Neuronal stem cell (in vitro differentiated cells): ENCODE measurements around the gene EN1.

ENCODE experiments used
- DNase-seq: peaks from one replicate; pipeline ENCODE4 v3.0.0-alpha.2; 2013; ENCODE audit warnings: low spot score
- H2AFZ ChIP-seq: one replicate; pipeline ENCODE4 v1.6.1; 2013; ENCODE audit warnings: mild to moderate bottlenecking, low read length, inconsistent platforms
- H2AK5ac ChIP-seq: 2 replicates; pipeline ENCODE4 v1.6.1; 2013; ENCODE audit warnings: low read depth, mild to moderate bottlenecking, inconsistent platforms, low read length, moderate library complexity, mixed read lengths
- H2BK120ac ChIP-seq: 2 replicates; pipeline ENCODE4 v1.6.1; 2013; ENCODE audit warnings: low read depth, mild to moderate bottlenecking, inconsistent platforms, low read length, moderate library complexity, mixed read lengths
- H2BK12ac ChIP-seq: one replicate; pipeline ENCODE4 v1.6.1; 2013; ENCODE audit warnings: low read length, inconsistent platforms
- H2BK15ac ChIP-seq: 2 replicates; pipeline ENCODE4 v1.6.1; 2013; ENCODE audit warnings: mild to moderate bottlenecking, low read length, inconsistent platforms, mixed read lengths
- H2BK5ac ChIP-seq: one replicate; pipeline ENCODE4 v1.6.1; 2013; ENCODE audit warnings: inconsistent platforms, mild to moderate bottlenecking, low read length, moderate library complexity
- H3K14ac ChIP-seq: one replicate; pipeline ENCODE4 v1.6.1; 2013; ENCODE audit warnings: low read length, inconsistent platforms
- H3K18ac ChIP-seq: 2 replicates; pipeline ENCODE4 v1.6.1; 2013; ENCODE audit warnings: low read length, inconsistent platforms
- H3K23ac ChIP-seq: 2 replicates; pipeline ENCODE4 v1.6.1; 2013; ENCODE audit warnings: low read depth, mild to moderate bottlenecking, mixed read lengths, low read length, inconsistent platforms; ENCODE audit not compliant: poor library complexity
- H3K27ac ChIP-seq: replicated peaks from 3 replicates; pipeline ENCODE4 v1.5.1; 2013; ENCODE audit warnings: low read length, inconsistent platforms
- H3K27me3 ChIP-seq, 3 experiments: 2 replicates each; pipeline ENCODE4 v1.6.1; 2013; ENCODE audit warnings: low read length in 3 of 3, mild to moderate bottlenecking in 2 of 3, inconsistent platforms in 1 of 3, low read depth in 1 of 3, mixed read lengths in 1 of 3, moderate library complexity in 1 of 3; ENCODE audit not compliant: control insufficient read depth in 3 of 3, insufficient read depth in 3 of 3
- H3K36me3 ChIP-seq, 2 donors: replicated peaks in 1 of 2; 2 replicates each; pipeline ENCODE4 v1.6.1; 2013; ENCODE audit warnings: low read length in 2 of 2; ENCODE audit not compliant: control insufficient read depth in 2 of 2, insufficient read depth in 2 of 2
- H3K4ac ChIP-seq: 2 replicates; pipeline ENCODE4 v1.6.1; 2013; ENCODE audit warnings: inconsistent platforms, mild to moderate bottlenecking, low read length, moderate library complexity
- H3K4me1 ChIP-seq, 2 donors: 1 replicate in 1 of 2; 2 replicates in 1 of 2; pipeline ENCODE4 v1.6.1; 2013; ENCODE audit warnings: low read length in 2 of 2, low read depth in 1 of 2; ENCODE audit not compliant: control insufficient read depth in 2 of 2, insufficient read depth in 1 of 2
- H3K4me2 ChIP-seq: one replicate; pipeline ENCODE4 v1.6.1; 2013; ENCODE audit warnings: mild to moderate bottlenecking, low read length, inconsistent platforms; ENCODE audit not compliant: insufficient read depth, poor library complexity, severe bottlenecking
- H3K4me3 ChIP-seq, 2 donors: 2 replicates each; pipeline ENCODE4 v1.5.1; 2013; ENCODE audit warnings: low read length in 2 of 2, mild to moderate bottlenecking in 2 of 2, inconsistent platforms in 1 of 2, moderate library complexity in 1 of 2
- H3K79me1 ChIP-seq: one replicate; pipeline ENCODE4 v1.6.1; 2013; ENCODE audit warnings: low read depth, mild to moderate bottlenecking, inconsistent platforms, low read length, moderate library complexity
- H3K9ac ChIP-seq: one replicate; pipeline ENCODE4 v1.6.1; 2013; ENCODE audit warnings: mild to moderate bottlenecking, low read depth, low read length, inconsistent platforms; ENCODE audit not compliant: poor library complexity
- H3K9me3 ChIP-seq, 2 donors: replicated peaks in 1 of 2; 2 replicates each; pipeline versions ENCODE3 to v1.6.1; 2013; ENCODE audit warnings: low read length in 2 of 2, mild to moderate bottlenecking in 2 of 2, inconsistent platforms in 1 of 2, low read depth in 1 of 2, mixed read lengths in 1 of 2, moderate library complexity in 1 of 2; ENCODE audit not compliant: control insufficient read depth in 2 of 2, insufficient read depth in 1 of 2
- H4K8ac ChIP-seq: one replicate; pipeline ENCODE4 v1.6.1; 2013; ENCODE audit warnings: low read depth, mild to moderate bottlenecking, inconsistent platforms, low read length, moderate library complexity
- H4K91ac ChIP-seq: one replicate; pipeline ENCODE4 v1.6.1; 2013; ENCODE audit warnings: low read length, low read depth, mild to moderate bottlenecking, inconsistent platforms; ENCODE audit not compliant: poor library complexity
- WGBS, 2 donors: extraction: QIAGEN DNeasy Blood & Tissue Kit; methylation state at CpG; one replicate each; pipeline ENCODE4 v1.1.7; 2013; ENCODE audit warnings: missing lambda C conversion rate in 2 of 2, mixed read lengths in 1 of 2; ENCODE audit not compliant: insufficient read length in 2 of 2, insufficient replicate concordance in 1 of 2; ENCODE audit errors: extremely low coverage in 2 of 2; 5-methylcytosine and 5-hydroxymethylcytosine counted together

The EN1 gene

DNA sequence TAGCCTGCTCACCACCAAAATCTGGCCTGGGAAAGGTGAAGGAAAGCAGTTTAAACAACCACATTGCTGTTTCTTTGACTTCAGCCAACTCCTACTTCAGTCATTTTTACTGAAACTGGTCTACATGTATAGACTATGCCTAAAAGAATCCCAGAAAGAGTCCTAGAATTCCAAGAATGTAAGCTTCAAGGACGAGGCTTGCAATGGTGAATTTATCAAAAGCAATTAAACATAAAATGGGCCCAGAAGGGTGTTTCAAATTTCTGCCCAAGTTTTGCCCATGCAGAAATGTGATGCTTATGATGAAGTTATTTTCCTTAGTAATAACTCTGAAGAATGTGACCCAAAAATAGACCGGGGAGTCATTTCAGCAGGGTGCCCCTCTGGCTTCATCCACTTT, 16.6 kb downstream of the EN1 start:
- H3K18ac ChIP-seq = no peak overlapping the region
- no peak overlapping the region for H2BK120ac ChIP-seq
- no peak overlapping the region for H3K27ac ChIP-seq
- no peaks in the 10 kb centered on the region for H3K36me3 ChIP-seq
- H3K9me3 ChIP-seq = peaks cover 0 to 5% of the 10 kb centered on the region in 2 donors
- no peak overlapping the region for H3K4me3 ChIP-seq
- no peak overlapping the region for H4K8ac ChIP-seq
- no peak overlapping the region for H2BK15ac ChIP-seq
- no peak overlapping the region for H2BK5ac ChIP-seq
- H3K79me1 ChIP-seq = no peaks in the 10 kb centered on the region
- H3K4ac ChIP-seq = no peak overlapping the region
- no peak overlapping the region for H4K91ac ChIP-seq
- H3K23ac ChIP-seq = no peak overlapping the region
- peaks cover 36 to 66% (median 61%) of the 10 kb centered on the region in 3 experiments for H3K27me3 ChIP-seq
- no peak for DNase-seq
- WGBS, 2 donors = no CpG with 5 or more reads among the region's 2 CpGs
- H2AFZ ChIP-seq = no peak overlapping the region
- H3K4me1 ChIP-seq = peaks cover 0 to 7% of the 10 kb centered on the region in 2 donors
- H3K4me2 ChIP-seq = no peak overlapping the region
- no peak overlapping the region for H2BK12ac ChIP-seq
- H3K14ac ChIP-seq = no peak overlapping the region
- no peak overlapping the region for H3K9ac ChIP-seq
- no peak overlapping the region for H2AK5ac ChIP-seq

- no CpG with 5 or more reads among the region's 6 CpGs for WGBS, 2 donors
- Histone ChIP-seq H3K9ac (no peak overlapping the region), H3K14ac (no peak overlapping the region), H3K4me3 (no peak overlapping the region), H2AFZ (no peak overlapping the region), H3K27me3 (peaks cover 34 to 58% (median 58%) of the 10 kb centered on the region in 3 experiments), H3K36me3 (no peaks in the 10 kb centered on the region), H3K4ac (no peak overlapping the region), H3K23ac (no peak overlapping the region), H3K4me2 (no peak overlapping the region), H2BK5ac (no peak overlapping the region), H2BK12ac (no peak overlapping the region), H2BK15ac (no peak overlapping the region), H3K18ac (no peak overlapping the region), H3K4me1 (peaks cover 0 to 4% of the 10 kb centered on the region in 2 donors), H4K8ac (no peak overlapping the region), H2BK120ac (no peak overlapping the region), H3K79me1 (no peaks in the 10 kb centered on the region), H2AK5ac (no peak overlapping the region), H3K9me3 (peaks cover 0 to 5% of the 10 kb centered on the region in 2 donors), H4K91ac (no peak overlapping the region), H3K27ac (no peak overlapping the region)
- no peak for DNase-seq
Observed at GRCh38 chr2:118830118-118830517, 17.3 kb downstream of the EN1 start.

DNA sequence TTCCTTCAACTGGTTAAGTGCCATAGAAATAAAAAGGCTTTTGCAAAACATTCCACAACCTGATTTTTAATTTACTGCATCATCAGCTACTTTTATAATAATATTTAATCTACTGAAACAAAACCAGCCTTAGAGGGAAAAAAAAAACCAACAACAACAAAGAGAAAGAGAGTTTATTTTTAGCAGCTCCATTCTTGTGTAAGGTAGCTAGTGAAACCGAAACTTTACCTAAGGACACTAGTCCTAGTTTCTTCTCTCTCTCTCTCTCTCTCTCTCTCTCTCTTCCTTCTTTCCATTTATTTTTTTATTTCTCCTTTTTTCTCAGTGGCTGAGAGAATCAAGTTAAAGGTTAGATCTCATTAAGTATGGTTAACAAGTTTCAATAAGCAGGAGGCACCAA, 21.4 kb downstream of the EN1 start:
- Histone ChIP-seq H3K4ac (no peak overlapping the region), H4K91ac (no peak overlapping the region), H2BK15ac (no peak overlapping the region), H3K4me2 (no peak overlapping the region), H4K8ac (no peak overlapping the region), H3K27ac (no peak overlapping the region), H3K36me3 (no peaks in the 10 kb centered on the region), H3K4me3 (no peak overlapping the region), H3K4me1 (no peaks in the 10 kb centered on the region), H2BK5ac (no peak overlapping the region), H2AK5ac (no peak overlapping the region), H2AFZ (no peak overlapping the region), H3K14ac (no peak overlapping the region), H3K18ac (no peak overlapping the region), H2BK12ac (no peak overlapping the region), H3K79me1 (no peaks in the 10 kb centered on the region), H3K27me3 (peaks cover 2 to 44% (median 22%) of the 10 kb centered on the region in 3 experiments), H2BK120ac (no peak overlapping the region), H3K23ac (no peak overlapping the region), H3K9ac (no peak overlapping the region), H3K9me3 (no peaks in the 10 kb centered on the region)
- no peak for DNase-seq
- WGBS, 2 donors = no CpG with 5 or more reads among the region's 1 CpG

DNA sequence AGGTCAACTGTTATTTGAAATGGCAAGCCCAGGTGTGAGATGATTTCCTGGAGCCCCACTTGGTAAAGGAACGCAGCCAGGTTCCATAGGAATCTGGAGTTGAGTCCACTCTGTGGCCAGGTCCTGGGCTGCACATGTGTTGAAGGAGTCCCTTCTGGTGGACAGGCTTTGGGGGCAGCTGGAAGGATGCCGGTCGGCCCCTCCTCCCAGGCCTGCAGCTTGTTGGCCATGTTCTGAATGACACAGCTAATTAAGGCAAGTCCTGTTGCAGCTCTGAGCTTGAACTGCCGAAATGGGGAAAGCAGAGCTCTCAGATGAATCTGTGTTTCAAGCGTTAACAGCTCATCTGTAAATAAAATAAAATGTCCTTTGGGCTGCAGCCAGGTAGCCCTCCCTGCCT, 23.8 kb downstream of the EN1 start:
- Histone ChIP-seq H3K9ac (no peak overlapping the region), H3K79me1 (no peaks in the 10 kb centered on the region), H3K4me2 (no peak overlapping the region), H4K8ac (no peak overlapping the region), H4K91ac (no peak overlapping the region), H3K27me3 (peaks cover 0 to 39% (median 7%) of the 10 kb centered on the region in 3 experiments), H2BK15ac (no peak overlapping the region), H3K4me3 (no peak overlapping the region), H3K36me3 (no peaks in the 10 kb centered on the region), H2AK5ac (no peak overlapping the region), H3K18ac (no peak overlapping the region), H3K9me3 (no peaks in the 10 kb centered on the region), H3K14ac (no peak overlapping the region), H2BK120ac (no peak overlapping the region), H2BK12ac (no peak overlapping the region), H2BK5ac (no peak overlapping the region), H3K4me1 (no peaks in the 10 kb centered on the region), H3K4ac (no peak overlapping the region), H3K27ac (no peak overlapping the region), H2AFZ (no peak overlapping the region), H3K23ac (no peak overlapping the region)
- WGBS, 2 donors = no CpG with 5 or more reads among the region's 5 CpGs
- no peak for DNase-seq
